ENCODE measurements around the gene SSC5D.

Gene SSC5D

GRCh38 chr19:55546011-55546410, 57.8 kb downstream of the SSC5D start:
- in situ Hi-C loops (cut with HindIII; ENCODE audit: low pct_ligation_motif_present, low sequenced_read_pairs), result no loop called here
- Histone ChIP-seq H3K27ac (no peak overlapping the region), H3K27me3 (replicated peaks) (no peaks in the 10 kb centered on the region), H3K4me3 (ENCODE audit: low read depth, low read length) (no peak overlapping the region), H3K36me3 (replicated peaks) (no peaks in the 10 kb centered on the region)
- DNase-seq, result no peak
- TF ChIP-seq CTCF (IDR thresholded peaks at IDR 0.05; ENCODE audit: low read depth, low read length, missing control alignments), result no peak

GRCh38 chr19:55546822-55547614, 58.8 kb downstream of the SSC5D start:
- DNase-seq, result peak; percentile 83
- in situ Hi-C loops (cut with HindIII; ENCODE audit: low pct_ligation_motif_present, low sequenced_read_pairs), result no loop called here
- H3K4me3 ChIP-seq (ENCODE audit: low read depth, low read length), result no peak overlapping the region
- TF ChIP-seq CTCF (IDR thresholded peaks at IDR 0.05; ENCODE audit: low read depth, low read length, missing control alignments), result no peak
- H3K27me3 ChIP-seq (replicated peaks), result no peaks in the 10 kb centered on the region
- peak overlapping the region; percentile 55 for H3K27ac ChIP-seq
- H3K36me3 ChIP-seq (replicated peaks), result no peaks in the 10 kb centered on the region

GRCh38 chr19:55549500-55550320, 61.5 kb downstream of the SSC5D start:
- TF ChIP-seq CTCF (IDR thresholded peaks at IDR 0.05; ENCODE audit: low read depth, low read length, missing control alignments), result peak; percentile 36
- Histone ChIP-seq H3K27ac (peak overlapping the region; percentile 88), H3K36me3 (replicated peaks) (no peaks in the 10 kb centered on the region), H3K4me3 (ENCODE audit: low read depth, low read length) (peak overlapping the region; percentile 34), H3K27me3 (replicated peaks) (no peaks in the 10 kb centered on the region)
- DNase-seq, result peak; percentile 71
- in situ Hi-C loops (cut with HindIII; ENCODE audit: low pct_ligation_motif_present, low sequenced_read_pairs), result no loop called here

- Histone ChIP-seq H3K36me3 (replicated peaks) (no peaks in the 10 kb centered on the region), H3K4me3 (ENCODE audit: low read depth, low read length) (no peak overlapping the region), H3K27me3 (replicated peaks) (no peaks in the 10 kb centered on the region), H3K27ac (peak overlapping the region; percentile 88)
- no peak for TF ChIP-seq CTCF (IDR thresholded peaks at IDR 0.05; ENCODE audit: low read depth, low read length, missing control alignments)
- DNase-seq, result peak; percentile 63
- in situ Hi-C loops (cut with HindIII; ENCODE audit: low pct_ligation_motif_present, low sequenced_read_pairs), result no loop called here
Observed at GRCh38 chr19:55550321-55550650, 62.0 kb downstream of the SSC5D start.

- no peak overlapping the region for H3K27ac ChIP-seq
- DNase-seq, result peak; percentile 15
- TF ChIP-seq CTCF (IDR thresholded peaks at IDR 0.05; ENCODE audit: low read depth, low read length, missing control alignments), result no peak
- no peaks in the 10 kb centered on the region for H3K36me3 ChIP-seq (replicated peaks)
- in situ Hi-C loops (cut with HindIII; ENCODE audit: low pct_ligation_motif_present, low sequenced_read_pairs), result no loop called here
- H3K4me3 ChIP-seq (ENCODE audit: low read depth, low read length), result no peak overlapping the region
- H3K27me3 ChIP-seq (replicated peaks), result no peaks in the 10 kb centered on the region
Observed at GRCh38 chr19:55552206-55552605, 64.0 kb downstream of the SSC5D start.
